ENCODE measurements around the gene KCMF1.

GRCh38 chr2:85048534-85048933 lies 77.6 kb downstream of the KCMF1 start:
- TF ChIP-seq CTCF (IDR thresholded peaks at IDR 0.05): no peak
- TF ChIP-seq POLR2A (IDR thresholded peaks at IDR 0.05): no peak
- no peak for TF ChIP-seq POLR2AphosphoS5 (IDR thresholded peaks at IDR 0.05; ENCODE audit: insufficient read depth in 1 of 2, low read depth in 1 of 2)
